Osteoblast (primary cell): ENCODE results near the gene MAP3K20. TPM values are rescaled to one million over a fixed set of nuclear protein-coding genes. Genes with fewer than 3 reads are reported as not detected.
"Not testable (repeated sequence)": the region's sequence is repeated elsewhere in the genome, so short reads cannot be mapped to it uniquely, and the experiment has no call there.

Experiments used
- DNase-seq: peaks from one replicate; pipeline ENCODE4 v3.0.0; 2011; ENCODE audit warnings: low spot score, mixed read lengths; ENCODE audit not compliant: insufficient read length; ENCODE audit errors: missing footprints
- H2AFZ ChIP-seq: 2 replicates; pipeline ENCODE4 v1.6.0; 2011; ENCODE audit warnings: mild to moderate bottlenecking, low read length
- H3K27ac ChIP-seq: 2 replicates; pipeline ENCODE4 v1.5.1; 2011; ENCODE audit warnings: mild to moderate bottlenecking, low read depth, low read length, moderate library complexity
- H3K27me3 ChIP-seq: 2 replicates; pipeline ENCODE4 v1.6.0; 2012; ENCODE audit warnings: mild to moderate bottlenecking, control low read depth, inconsistent platforms, low read length, moderate library complexity; ENCODE audit not compliant: insufficient read depth
- H3K36me3 ChIP-seq: 2 replicates; pipeline ENCODE4 v1.5.1; 2011; ENCODE audit warnings: mild to moderate bottlenecking, low read length, control low read depth, moderate library complexity; ENCODE audit not compliant: insufficient read depth
- H3K4me1 ChIP-seq: 2 replicates; pipeline ENCODE4 v1.5.1; 2011; ENCODE audit warnings: mild to moderate bottlenecking, low read length, control low read depth, moderate library complexity; ENCODE audit not compliant: insufficient read depth
- H3K4me2 ChIP-seq: 2 replicates; pipeline ENCODE4 v1.6.0; 2011; ENCODE audit warnings: mild to moderate bottlenecking, low read length; ENCODE audit not compliant: insufficient read depth
- H3K4me3 ChIP-seq: fragments of 200-600 bp; sonication (generic); 3 replicates; pipeline ENCODE4 v1.5.1; 2012; ENCODE audit warnings: mild to moderate bottlenecking, low read length, inconsistent platforms; ENCODE audit not compliant: insufficient read depth
- H3K79me2 ChIP-seq: 2 replicates; pipeline ENCODE4 v1.6.0; 2012; ENCODE audit warnings: mild to moderate bottlenecking, low read length, control low read depth, inconsistent platforms; ENCODE audit not compliant: insufficient read depth
- H3K9me3 ChIP-seq: 2 replicates; pipeline ENCODE4 v1.5.1; 2011; ENCODE audit warnings: low read depth, low read length, control low read depth
- H4K20me1 ChIP-seq: 2 replicates; pipeline ENCODE4 v1.6.0; 2012; ENCODE audit warnings: mild to moderate bottlenecking, low read length, control low read depth; ENCODE audit not compliant: insufficient read depth
- total RNA-seq: library from RNA; depleted of rRNA; stranded (reverse); fragments of >200 nt; gene quantifications from 2 replicates; pipeline ENCODE4 v1.2.3, GENCODE V29; 2012
- TF ChIP-seq, protein P1 (sequence below): IDR thresholded peaks from 2 replicates; pipeline ENCODE4 v1.5.1; 2011; ENCODE audit warnings: mild to moderate bottlenecking, low read depth, low read length, moderate library complexity; ENCODE audit errors: extremely low read depth

Gene MAP3K20
- total RNA-seq, 1 donor = 56.1 TPM

DNA sequence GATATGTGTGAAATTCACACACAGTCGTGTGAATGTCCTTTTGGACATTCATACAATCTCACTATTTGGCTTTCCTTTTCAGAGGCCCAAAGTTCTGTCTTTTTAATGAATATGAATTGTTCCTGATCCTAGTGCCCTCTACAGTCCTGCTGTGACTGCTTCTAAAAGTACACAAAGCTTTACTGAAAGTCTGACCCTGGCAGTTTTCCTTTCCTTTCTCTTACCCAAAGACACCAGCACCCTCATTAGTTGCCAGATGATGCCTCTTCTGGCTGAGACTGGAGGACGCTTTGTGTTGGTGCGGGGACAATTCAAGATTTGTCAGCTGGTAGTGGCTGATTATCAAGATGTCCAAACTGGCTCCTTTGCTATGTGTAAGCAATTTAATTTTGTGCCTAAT lies 197.2 kb downstream of the MAP3K20 start:
- Histone ChIP-seq H3K4me1 (no peaks in the 10 kb centered on the region), H2AFZ (no peak overlapping the region), H3K79me2 (no peaks in the 10 kb centered on the region), H3K9me3 (no peaks in the 10 kb centered on the region), H3K4me3 (no peak overlapping the region), H4K20me1 (no peaks in the 10 kb centered on the region), H3K27ac (no peak overlapping the region), H3K36me3 (no peaks in the 10 kb centered on the region), H3K4me2 (no peak overlapping the region), H3K27me3 (peaks cover 5% of the 10 kb centered on the region)
- DNase-seq = no peak
- TF ChIP-seq, protein P1, sequence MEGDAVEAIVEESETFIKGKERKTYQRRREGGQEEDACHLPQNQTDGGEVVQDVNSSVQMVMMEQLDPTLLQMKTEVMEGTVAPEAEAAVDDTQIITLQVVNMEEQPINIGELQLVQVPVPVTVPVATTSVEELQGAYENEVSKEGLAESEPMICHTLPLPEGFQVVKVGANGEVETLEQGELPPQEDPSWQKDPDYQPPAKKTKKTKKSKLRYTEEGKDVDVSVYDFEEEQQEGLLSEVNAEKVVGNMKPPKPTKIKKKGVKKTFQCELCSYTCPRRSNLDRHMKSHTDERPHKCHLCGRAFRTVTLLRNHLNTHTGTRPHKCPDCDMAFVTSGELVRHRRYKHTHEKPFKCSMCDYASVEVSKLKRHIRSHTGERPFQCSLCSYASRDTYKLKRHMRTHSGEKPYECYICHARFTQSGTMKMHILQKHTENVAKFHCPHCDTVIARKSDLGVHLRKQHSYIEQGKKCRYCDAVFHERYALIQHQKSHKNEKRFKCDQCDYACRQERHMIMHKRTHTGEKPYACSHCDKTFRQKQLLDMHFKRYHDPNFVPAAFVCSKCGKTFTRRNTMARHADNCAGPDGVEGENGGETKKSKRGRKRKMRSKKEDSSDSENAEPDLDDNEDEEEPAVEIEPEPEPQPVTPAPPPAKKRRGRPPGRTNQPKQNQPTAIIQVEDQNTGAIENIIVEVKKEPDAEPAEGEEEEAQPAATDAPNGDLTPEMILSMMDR = no peak

DNA sequence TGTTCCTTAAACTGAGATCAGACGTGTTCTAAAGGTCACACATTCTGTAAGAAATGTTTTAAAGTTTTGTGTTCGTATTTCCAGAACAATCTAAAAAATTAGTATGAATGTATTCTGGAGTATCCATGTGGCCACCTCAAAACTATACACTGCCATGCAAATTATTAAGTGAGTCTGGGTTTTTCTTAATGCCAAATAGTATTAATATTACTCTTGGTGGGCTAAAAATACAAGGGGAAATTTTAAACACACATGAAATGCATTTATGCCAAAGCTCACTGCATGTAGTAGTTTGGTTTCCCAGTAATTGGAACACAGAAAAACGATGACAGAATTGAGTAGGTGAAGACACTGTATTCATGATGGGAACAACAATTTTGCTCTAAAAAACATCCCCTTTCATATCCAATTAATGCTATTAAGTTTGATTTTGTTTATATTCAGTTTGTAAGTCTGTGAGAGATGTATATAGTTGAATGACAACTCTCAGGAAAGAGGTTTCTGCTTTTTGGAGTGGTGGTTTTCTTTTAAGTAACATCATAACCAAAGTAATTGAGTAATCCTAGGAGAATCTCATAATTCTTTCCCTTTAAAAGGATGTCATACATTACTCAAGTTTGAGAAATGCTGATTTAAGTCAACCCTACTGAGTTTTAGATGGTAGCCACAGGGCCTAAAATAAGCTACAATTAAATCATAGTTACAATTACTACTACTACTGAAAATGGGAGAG lies 203.3 kb downstream of the MAP3K20 start:
- Histone ChIP-seq H4K20me1 (no peaks in the 10 kb centered on the region), H3K27ac (no peak overlapping the region), H3K79me2 (no peaks in the 10 kb centered on the region), H3K36me3 (no peaks in the 10 kb centered on the region), H3K27me3 (peaks cover 4% of the 10 kb centered on the region), H3K4me2 (peak overlapping the region; percentile 24), H3K4me3 (no peak overlapping the region), H3K4me1 (peaks cover 5% of the 10 kb centered on the region), H2AFZ (peak overlapping the region; percentile 66), H3K9me3 (no peaks in the 10 kb centered on the region)
- TF ChIP-seq, protein P1 = no peak
- no peak for DNase-seq

DNA sequence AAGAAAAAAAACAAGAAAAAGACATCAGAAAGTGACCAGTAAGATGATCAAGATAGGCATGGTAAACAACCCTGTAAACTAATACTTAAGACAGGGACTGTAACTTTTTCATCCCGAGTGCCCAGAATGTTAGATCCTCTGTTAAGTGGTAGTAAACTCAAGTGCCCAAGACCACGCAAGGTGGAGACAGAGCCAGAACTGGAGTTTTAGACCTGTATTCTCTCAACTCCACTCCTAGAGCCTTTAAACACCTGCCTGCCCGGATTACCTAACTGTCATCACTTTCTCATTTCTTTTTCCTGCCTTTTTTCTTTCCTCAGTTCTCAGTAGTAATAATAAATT lies 203.9 kb downstream of the MAP3K20 start:
- Histone ChIP-seq H3K4me1 (peaks cover 5% of the 10 kb centered on the region), H3K36me3 (no peaks in the 10 kb centered on the region), H3K27me3 (no peaks in the 10 kb centered on the region), H3K27ac (no peak overlapping the region), H3K79me2 (no peaks in the 10 kb centered on the region), H2AFZ (peak overlapping the region; percentile 66), H3K4me2 (peak overlapping the region; percentile 24), H3K9me3 (no peaks in the 10 kb centered on the region), H3K4me3 (no peak overlapping the region), H4K20me1 (no peaks in the 10 kb centered on the region)
- TF ChIP-seq, protein P1 = no peak
- DNase-seq = no peak

DNA sequence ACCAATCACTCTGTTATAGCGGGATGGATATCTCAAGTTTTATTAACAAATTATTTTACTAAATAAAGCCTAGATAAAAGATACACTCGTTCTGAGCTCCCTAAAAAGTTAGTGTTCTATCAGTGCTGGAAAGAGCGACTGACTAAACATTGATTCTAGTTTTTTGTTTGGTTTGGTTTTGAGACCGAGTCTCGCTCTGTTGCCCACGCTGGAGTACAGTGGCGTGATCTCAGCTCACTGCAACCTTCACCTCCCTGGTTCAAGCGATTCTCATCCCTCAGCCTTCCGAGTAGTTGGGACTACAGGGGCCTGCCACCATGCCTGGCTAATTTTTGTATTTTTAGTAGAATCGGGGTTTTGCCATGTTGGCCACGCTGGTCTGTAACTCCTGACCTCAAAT lies 205.2 kb downstream of the MAP3K20 start:
- no peak overlapping the region for H3K4me2 ChIP-seq
- no peak overlapping the region for H3K27ac ChIP-seq
- no peaks in the 10 kb centered on the region for H3K79me2 ChIP-seq
- no peaks in the 10 kb centered on the region for H3K36me3 ChIP-seq
- TF ChIP-seq, protein P1 = no peak
- H3K27me3 ChIP-seq = no peaks in the 10 kb centered on the region
- peaks cover 5% of the 10 kb centered on the region for H3K4me1 ChIP-seq
- DNase-seq = no peak
- H3K4me3 ChIP-seq = no peak overlapping the region
- no peak overlapping the region for H2AFZ ChIP-seq
- H3K9me3 ChIP-seq = no peaks in the 10 kb centered on the region
- H4K20me1 ChIP-seq = no peaks in the 10 kb centered on the region

DNA sequence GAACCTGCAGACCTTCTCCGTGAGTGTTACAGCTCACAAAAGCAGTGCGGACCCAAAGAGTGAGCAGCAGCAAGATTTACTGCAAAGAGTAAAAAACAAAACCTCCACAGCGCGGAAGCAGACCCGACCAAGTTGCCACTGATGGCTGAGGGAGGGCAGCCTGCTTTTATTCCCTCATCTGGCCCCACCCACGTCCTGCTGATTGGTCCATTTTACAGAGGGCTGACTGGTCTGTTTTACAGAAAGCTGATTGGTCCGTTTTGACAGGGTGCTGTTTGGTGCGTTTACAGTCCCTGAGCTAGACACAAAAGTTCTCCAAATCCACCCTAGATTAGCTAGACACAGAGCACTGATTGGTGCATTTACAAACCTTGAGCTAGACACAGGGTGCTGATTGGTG lies 206.3 kb downstream of the MAP3K20 start:
- not testable (repeated sequence) for H3K27ac ChIP-seq, H3K27me3 ChIP-seq, H3K4me3 ChIP-seq, H2AFZ ChIP-seq, H3K4me1 ChIP-seq, H3K9me3 ChIP-seq, H3K4me2 ChIP-seq, H3K79me2 ChIP-seq, H4K20me1 ChIP-seq, DNase-seq, H3K36me3 ChIP-seq
